Tibial nerve (tissue), 4 donors: Measurements from ENCODE around the gene SCOC. TPM values are rescaled to one million over a fixed set of nuclear protein-coding genes. Genes with fewer than 3 reads are reported as not detected.

Experiments
- DNase-seq, 2 donors: peaks; one replicate each; pipeline ENCODE4 v3.0.0-alpha.2; 2019; ENCODE audit warnings: low spot score in 2 of 2
- H3K27ac ChIP-seq, 4 donors: fragments of 200-600 bp; sonication (generic) in 3 of 4; one replicate each; pipeline ENCODE4 v1.5.1; 2017 to 2019; ENCODE audit warnings: mild to moderate bottlenecking in 1 of 4
- H3K27me3 ChIP-seq, 2 donors: fragments of 200-600 bp; sonication (generic) in 1 of 2; one replicate each; pipeline versions ENCODE4 v1.5.1 to v1.6.0; 2017 to 2019
- H3K36me3 ChIP-seq, 3 donors: fragments of 200-600 bp; sonication (generic); one replicate each; pipeline ENCODE4 v1.5.1; 2018 to 2019
- H3K4me1 ChIP-seq, 4 donors: fragments of 200-600 bp; sonication (generic) in 3 of 4; one replicate each; pipeline ENCODE4 v1.5.1; 2017 to 2019
- H3K4me3 ChIP-seq, 4 donors: fragments of 200-600 bp; sonication (generic) in 3 of 4; one replicate each; pipeline ENCODE4 v1.5.1; 2017 to 2019; ENCODE audit warnings: mild to moderate bottlenecking in 1 of 4, moderate library complexity in 1 of 4
- H3K9me3 ChIP-seq, 4 donors: fragments of 200-600 bp; sonication (generic) in 3 of 4; one replicate each; pipeline ENCODE4 v1.5.1; 2017 to 2019
- CTCF ChIP-seq, 5 experiments: fragments of 200-600 bp in 3 of 5; fragments of 450-650 bp in 2 of 5; sonication (generic) in 3 of 5; IDR thresholded peaks; one replicate each; pipeline ENCODE4 v1.5.1; 2016 to 2019; ENCODE audit warnings: antibody characterized with exemption in 5 of 5, mild to moderate bottlenecking in 3 of 5, moderate library complexity in 2 of 5
- EP300 ChIP-seq, 2 donors: sonication (generic); formaldehyde crosslinking; IDR thresholded peaks; one replicate each; pipeline ENCODE4 v1.6.1; 2017; ENCODE audit warnings: antibody characterized with exemption in 2 of 2, mild to moderate bottlenecking in 1 of 2
- POLR2A ChIP-seq, 2 donors: fragments of 450-650 bp; IDR thresholded peaks; one replicate each; pipeline ENCODE4 v1.6.1; 2017; ENCODE audit warnings: antibody characterized with exemption in 2 of 2, mild to moderate bottlenecking in 2 of 2, moderate library complexity in 2 of 2
- WGBS, 2 donors: methylation state at CpG; one replicate each; pipeline ENCODE4 v1.1.5; 2018; 5-methylcytosine and 5-hydroxymethylcytosine counted together
- total RNA-seq, 4 donors: library from RNA; depleted of rRNA; stranded (reverse); fragments of >200 nt; gene quantifications; one replicate each; pipeline ENCODE4 v1.1.0, GENCODE V29; 2016

The SCOC gene
- total RNA-seq, 4 donors from 2014 or later, result 35.7 to 51.9 (median 46.5) TPM

DNA sequence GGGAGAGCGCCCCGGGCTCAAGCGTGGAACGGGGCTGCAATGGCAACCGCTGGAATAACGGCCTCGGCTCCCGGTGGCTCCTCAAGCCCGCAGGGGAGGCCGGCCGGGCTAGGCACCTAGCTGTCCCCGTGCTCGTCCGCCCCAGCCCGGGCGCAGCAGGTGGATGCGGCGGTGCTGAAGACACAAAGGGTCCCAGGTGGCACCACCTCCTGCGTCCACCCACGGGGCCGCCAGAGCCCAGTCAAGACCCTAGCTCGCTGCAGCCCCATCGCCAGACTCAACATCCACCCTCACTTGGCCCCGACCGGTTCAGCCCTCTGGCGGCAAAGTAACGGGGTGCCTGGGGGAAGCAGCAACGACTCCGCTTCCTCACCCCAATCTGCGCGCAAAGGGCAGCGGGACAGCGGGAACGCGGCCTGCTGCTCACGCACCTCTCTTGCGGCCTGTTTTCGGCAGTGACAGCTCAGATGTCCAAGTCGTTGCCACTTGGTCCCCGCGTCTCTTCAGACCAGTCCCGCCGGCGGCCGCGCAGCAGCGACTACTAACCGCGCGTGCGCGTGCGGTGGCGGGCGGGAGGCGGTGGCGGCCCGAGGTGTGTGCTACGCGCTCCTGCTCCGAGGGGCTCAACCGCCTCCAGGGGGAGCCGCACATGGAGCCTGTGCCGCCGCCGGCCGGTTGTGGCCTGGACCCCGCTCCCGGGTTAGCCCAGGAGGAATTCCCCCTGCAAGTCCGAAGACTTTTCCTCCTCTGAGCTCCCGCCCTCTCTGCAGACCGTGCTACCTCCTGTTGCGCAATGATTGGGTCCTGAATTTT, 53.9 kb downstream of the SCOC start, which contains the start of gene CLGN:
TSS of gene CLGN (minus strand) at position 543 of the 813 bp plus-strand sequence. CDS start 14,570 bp downstream, outside the sequence.
- 1 to 5% methylated on average over 6 to 42 of the region's 73 CpGs for WGBS, 2 donors
- Histone ChIP-seq H3K4me3 (peak within 1 kb of the TSS; percentile 38 to 69 (median 62)), H3K9me3 (no peaks in the 10 kb centered on the region), H3K27me3 (peaks cover 0 to 23% of the 10 kb centered on the region in 2 donors), H3K27ac (peak within 1 kb of the TSS in 1 of 4 donors; percentile 3), H3K36me3 (no peaks in the 10 kb centered on the region), H3K4me1 (peaks cover 0 to 18% (median 5%) of the 10 kb centered on the region in 4 donors)
- peak in 1 of 2 donors; percentile 7 for DNase-seq
- TF ChIP-seq EP300 (IDR thresholded peaks at IDR 0.05) (no peak), CTCF (IDR thresholded peaks at IDR 0.05) (peak in 3 of 5 experiments; percentile 10 to 29 (median 17)), POLR2A (IDR thresholded peaks at IDR 0.05) (no peak)

DNA sequence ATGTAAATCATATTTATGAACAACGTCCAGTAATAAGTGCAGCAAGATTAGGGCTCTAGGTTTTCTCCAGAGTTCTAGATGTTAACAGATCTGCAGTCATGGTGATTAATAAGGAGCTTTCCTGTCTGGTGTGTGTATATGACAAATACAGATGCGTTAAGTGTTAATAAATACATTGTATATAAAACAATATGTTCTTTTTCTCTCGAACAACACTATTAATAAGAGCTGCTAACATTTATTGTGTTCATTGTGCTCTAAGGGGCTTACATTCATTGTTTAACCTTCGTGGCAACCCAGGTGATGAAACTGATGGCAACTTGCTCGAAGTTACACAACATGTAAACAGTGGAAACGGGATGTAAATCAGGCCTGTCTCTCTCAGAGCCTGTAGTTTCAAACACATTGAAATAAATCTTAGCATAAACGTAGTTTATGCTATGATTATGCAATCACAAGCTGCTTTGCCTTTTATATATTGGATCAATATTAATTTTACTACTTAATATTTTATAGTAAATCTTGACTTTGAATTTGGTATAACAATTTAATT, 54.5 kb downstream of the SCOC start:
- Histone ChIP-seq H3K4me3 (peak overlapping the region; percentile 38 to 69 (median 62)), H3K9me3 (no peaks in the 10 kb centered on the region), H3K36me3 (no peaks in the 10 kb centered on the region), H3K4me1 (peaks cover 0 to 18% (median 5%) of the 10 kb centered on the region in 4 donors), H3K27ac (peak overlapping the region in 1 of 4 donors; percentile 3), H3K27me3 (peaks cover 0 to 23% of the 10 kb centered on the region in 2 donors)
- WGBS, 2 donors, result 42 to 48% methylated on average over 7 of the region's 7 CpGs
- DNase-seq, result no peak
- TF ChIP-seq EP300 (IDR thresholded peaks at IDR 0.05) (no peak), CTCF (IDR thresholded peaks at IDR 0.05) (no peak), POLR2A (IDR thresholded peaks at IDR 0.05) (no peak)

Other genes with a start within 250 kb of the SCOC start
- 10 to 100 TPM in 1 of 4 donors, 1 to 10 TPM in 3; 8.6 to 10.5 (median 9.4) TPM for gene MAML3, start 219.5 kb upstream of the SCOC start, total RNA-seq
- 1 to 10 TPM in 2 of 4 donors, under 1 TPM in 2; 0.42 to 2.5 (median 1.1) TPM for gene CLGN, start 54.0 kb downstream of the SCOC start, total RNA-seq
- under 1 TPM in 1 of 4 donors, not detected in 3; 0.22 TPM for gene MGAT4D, start 124.6 kb downstream of the SCOC start, total RNA-seq
- 10 to 100 TPM; 23.4 to 56.7 (median 30.3) TPM for gene ELMOD2, start 150.5 kb downstream of the SCOC start, total RNA-seq
- not detected for gene UCP1, start 195.3 kb downstream of the SCOC start, total RNA-seq